T-helper 2 cell (primary cell): ENCODE measurements around the gene NPHP4.
"Not testable (repeated sequence)": the region's sequence is repeated elsewhere in the genome, so short reads cannot be mapped to it uniquely, and the experiment has no call there.

ENCODE experiments used
- DNase-seq, 5 experiments: peaks; one replicate each; pipeline versions ENCODE4 v3.0.0 to v3.0.0-alpha.2; 2012 to 2022

NPHP4 gene

GRCh38 chr1:5928714-5929400, 63.4 kb downstream of the NPHP4 start:
- DNase-seq = no peak

GRCh38 chr1:5927506-5928370, 64.5 kb downstream of the NPHP4 start:
- DNase-seq = peak in 1 of 5 experiments; percentile 35

GRCh38 chr1:5926686-5927435, 65.4 kb downstream of the NPHP4 start:
- no peak for DNase-seq

- not testable (repeated sequence) for DNase-seq
Measured at GRCh38 chr1:5922700-5923330, 69.4 kb downstream of the NPHP4 start.

- DNase-seq = no peak
Measured at GRCh38 chr1:5921671-5922070, 70.6 kb downstream of the NPHP4 start.

GRCh38 chr1:5921129-5921528, 71.1 kb downstream of the NPHP4 start:
- no peak for DNase-seq

GRCh38 chr1:5920201-5920600, 72.0 kb downstream of the NPHP4 start:
- DNase-seq = no peak

GRCh38 chr1:5918275-5918649, 74.0 kb downstream of the NPHP4 start:
- DNase-seq = no peak

GRCh38 chr1:5917591-5918274, 74.5 kb downstream of the NPHP4 start:
- no peak for DNase-seq

GRCh38 chr1:5917281-5917590, 75.0 kb downstream of the NPHP4 start:
- no peak for DNase-seq

GRCh38 chr1:5916572-5917280, 75.5 kb downstream of the NPHP4 start:
- no peak for DNase-seq

GRCh38 chr1:5915587-5916571, 76.3 kb downstream of the NPHP4 start:
- DNase-seq = peak in 1 of 5 experiments; percentile 75

- DNase-seq = no peak
Measured at GRCh38 chr1:5914676-5915365, 77.4 kb downstream of the NPHP4 start.

- no peak for DNase-seq
Measured at GRCh38 chr1:5913876-5914275, 78.3 kb downstream of the NPHP4 start.

GRCh38 chr1:5913078-5913845, 79.0 kb downstream of the NPHP4 start:
- DNase-seq = no peak

- no peak for DNase-seq
Measured at GRCh38 chr1:5911871-5912271, 80.4 kb downstream of the NPHP4 start.

- no peak for DNase-seq
Measured at GRCh38 chr1:5911157-5911556, 81.1 kb downstream of the NPHP4 start.

GRCh38 chr1:5910666-5911065, 81.6 kb downstream of the NPHP4 start:
- no peak for DNase-seq

GRCh38 chr1:5910276-5910620, 82.0 kb downstream of the NPHP4 start:
- no peak for DNase-seq
